GM21528 (cell line): ENCODE data around the gene PHOX2A.

ENCODE experiments used
- ATAC-seq: cut with Tn5 transposase; IDR thresholded peaks from one replicate; pipeline ENCODE4 v1.9.1; 2021; ENCODE audit warnings: mild to moderate bottlenecking, moderate library complexity; ENCODE audit not compliant: unreplicated experiment, low FRiP score

The PHOX2A gene

GRCh38 chr11:72235351-72236057 lies 8.5 kb downstream of the PHOX2A start:
- ATAC-seq: no peak

- ATAC-seq: no peak
Measured at GRCh38 chr11:72234920-72235319, 9.1 kb downstream of the PHOX2A start.

- no peak for ATAC-seq
Measured at GRCh38 chr11:72234514-72234830, 9.5 kb downstream of the PHOX2A start.

GRCh38 chr11:72233773-72234513 lies 10.0 kb downstream of the PHOX2A start:
- no peak for ATAC-seq

- no peak for ATAC-seq
Measured at GRCh38 chr11:72233056-72233772, 10.8 kb downstream of the PHOX2A start.

- no peak for ATAC-seq
Measured at GRCh38 chr11:72232260-72233055, 11.5 kb downstream of the PHOX2A start.

GRCh38 chr11:72231396-72232259 lies 12.3 kb downstream of the PHOX2A start:
- ATAC-seq: no peak

- no peak for ATAC-seq
Measured at GRCh38 chr11:72230764-72231365, 13.1 kb downstream of the PHOX2A start.

GRCh38 chr11:72229925-72230763 lies 13.8 kb downstream of the PHOX2A start:
- ATAC-seq: no peak

GRCh38 chr11:72229336-72229924 lies 14.5 kb downstream of the PHOX2A start:
- no peak for ATAC-seq

GRCh38 chr11:72228844-72229231 lies 15.1 kb downstream of the PHOX2A start:
- ATAC-seq: no peak

GRCh38 chr11:72228229-72228843 lies 15.6 kb downstream of the PHOX2A start:
- no peak for ATAC-seq

GRCh38 chr11:72227316-72228228 lies 16.4 kb downstream of the PHOX2A start:
- no peak for ATAC-seq

- no peak for ATAC-seq
Measured at GRCh38 chr11:72226701-72227100, 17.3 kb downstream of the PHOX2A start.

GRCh38 chr11:72225411-72225951 lies 18.5 kb downstream of the PHOX2A start:
- no peak for ATAC-seq

- ATAC-seq: no peak
Measured at GRCh38 chr11:72224564-72225410, 19.2 kb downstream of the PHOX2A start, which contains the start of gene INPPL1. TSS of gene INPPL1 (plus strand) at chr11:72224767. CDS start at chr11:72224985, 218 bp downstream.
